GM12878 (cell line): ENCODE data around the gene DUOXA2. TPM values are rescaled to one million over a fixed set of nuclear protein-coding genes. Genes with fewer than 3 reads are reported as not detected.

Experiments used
- ATAC-seq: fragments of 200-7000 bp; cut with Tn5 transposase; 3 replicates; pipeline ENCODE4 v1.9.1; 2020; ENCODE audit warnings: mild to moderate bottlenecking, moderate library complexity
- BruUV-seq: library from RNA; stranded (reverse); fragments of 400-500 nt; replicated peaks from 2 replicates; lab custom pipeline; 2021; lab: Mats Ljungman, UMichigan
- CTCF ChIA-PET: fragments of 300-600 bp; sonication (Branson Sonifier 250); formaldehyde crosslinking; extraction: SDS; loops from one replicate; lab custom pipeline; 2021; ENCODE audit warnings: inconsistent platforms; lab: Yijun Ruan, JAX
- POLR2A ChIA-PET: fragments of 350-600 bp; formaldehyde crosslinking; extraction: SDS; loops from one replicate; lab custom pipeline; 2021; ENCODE audit warnings: inconsistent platforms; lab: Charles Lee
- RAD21 ChIA-PET: fragments of 300-600 bp; sonication (Branson Sonifier 250); formaldehyde crosslinking; loops from one replicate; lab custom pipeline; 2023; ENCODE audit warnings: antibody characterized with exemption; ENCODE audit not compliant: unreplicated experiment; lab: Charles Lee
- SMC1A ChIA-PET: fragments of 300-600 bp; sonication (Branson Sonifier 250); formaldehyde crosslinking; loops from one replicate; lab custom pipeline; 2023; ENCODE audit not compliant: unreplicated experiment, uncharacterized antibody; lab: Charles Lee
- DNase-seq: peaks from one replicate; pipeline ENCODE4 v3.0.0-alpha.2; 2011; ENCODE audit warnings: low read depth, low spot score
- FAIRE-seq: peaks from 3 replicates; lab custom pipeline; 2011; peaks lifted over from hg19 to GRCh38; lab: Jason Lieb, UNC
- H2AFZ ChIP-seq: 2 replicates; pipeline ENCODE4 v1.6.0; 2011; ENCODE audit warnings: low read depth, low read length, control low read depth; ENCODE audit not compliant: control insufficient read depth
- H3K27ac ChIP-seq: 2 replicates; pipeline ENCODE4 v1.5.1; 2011; ENCODE audit warnings: control low read depth; ENCODE audit not compliant: control insufficient read depth, insufficient read depth
- H3K27me3 ChIP-seq, 2 experiments: replicated peaks in 1 of 2; 2 replicates each; pipeline versions ENCODE4 v1.6.0 to v1.6.1; 2011; ENCODE audit warnings: low read length in 1 of 2; ENCODE audit not compliant: control insufficient read depth in 2 of 2, insufficient read depth in 2 of 2
- H3K36me3 ChIP-seq, 2 experiments: 2 replicates each; pipeline ENCODE4 v1.5.1; 2011; ENCODE audit warnings: low read length in 1 of 2; ENCODE audit not compliant: control insufficient read depth in 2 of 2, insufficient read depth in 2 of 2
- H3K4me1 ChIP-seq: 2 replicates; pipeline ENCODE4 v1.6.1; 2011; ENCODE audit warnings: mild to moderate bottlenecking, low read length, moderate library complexity, mixed read lengths; ENCODE audit not compliant: control insufficient read depth, insufficient read depth
- H3K4me2 ChIP-seq: 2 replicates; pipeline ENCODE4 v1.6.0; 2011; ENCODE audit warnings: control low read depth; ENCODE audit not compliant: control insufficient read depth, insufficient read depth
- H3K4me3 ChIP-seq: fragments of 200-600 bp; sonication (generic); 2 replicates; pipeline ENCODE4 v1.5.1; 2016
- H3K79me2 ChIP-seq: 2 replicates; pipeline ENCODE4 v1.6.0; 2011; ENCODE audit warnings: low read length; ENCODE audit not compliant: control insufficient read depth, insufficient read depth
- H3K9ac ChIP-seq: 2 replicates; pipeline ENCODE4 v1.8.0; 2011; ENCODE audit warnings: low read length, control low read depth, mixed read lengths; ENCODE audit not compliant: control insufficient read depth, insufficient read depth
- H3K9me3 ChIP-seq: replicated peaks from 3 replicates; pipeline ENCODE4 v1.5.1; 2011; ENCODE audit warnings: mild to moderate bottlenecking, low read length; ENCODE audit not compliant: control insufficient read depth, insufficient read depth
- H4K20me1 ChIP-seq: 2 replicates; pipeline ENCODE4 v1.6.0; 2011; ENCODE audit not compliant: control insufficient read depth, insufficient read depth
- BHLHE40 ChIP-seq, 2 experiments: fragments of 450-650 bp in 1 of 2; IDR thresholded peaks; 2 replicates each; pipeline ENCODE4 v1.6.1; 2011 to 2017; ENCODE audit warnings: low read depth in 2 of 2, borderline replicate concordance in 1 of 2, improper control_type of control experiment in 1 of 2, low read length in 1 of 2, mild to moderate bottlenecking in 1 of 2
- CBX5 ChIP-seq: sonication (generic); IDR thresholded peaks from 2 replicates; pipeline ENCODE4 v1.6.1; 2016; ENCODE audit warnings: low read depth, moderate library complexity, mild to moderate bottlenecking, inconsistent platforms
- CREM ChIP-seq: IDR thresholded peaks from 2 replicates; pipeline ENCODE4 v1.6.1; 2014; ENCODE audit warnings: antibody characterized with exemption, low read depth
- ELK1 ChIP-seq: IDR thresholded peaks from 2 replicates; pipeline ENCODE4 v1.6.1; 2012; ENCODE audit warnings: low read depth, low read length, improper control_type of control experiment
- HDGF ChIP-seq: fragments of 450-650 bp; IDR thresholded peaks from 2 replicates; pipeline ENCODE4 v1.6.1; 2016; ENCODE audit warnings: antibody characterized with exemption
- HSF1 ChIP-seq: fragments of 150-350 bp; IDR thresholded peaks from 2 replicates; pipeline ENCODE4 v1.6.1; 2014; ENCODE audit warnings: mild to moderate bottlenecking, low read depth, low read length
- MYB ChIP-seq: fragments of 150-350 bp; IDR thresholded peaks from 2 replicates; pipeline ENCODE4 v1.6.1; 2014; ENCODE audit warnings: mild to moderate bottlenecking, low read depth, low read length, borderline replicate concordance
- MYC ChIP-seq: IDR thresholded peaks from 2 replicates; pipeline ENCODE4 v1.6.1; 2011; ENCODE audit warnings: mild to moderate bottlenecking, low read length, moderate library complexity, inconsistent platforms; ENCODE audit not compliant: insufficient read depth, insufficient replicate concordance, insufficient read length, severe bottlenecking
- NBN ChIP-seq: fragments of 450-650 bp; IDR thresholded peaks from 2 replicates; pipeline ENCODE4 v1.6.1; 2016
- NFYA ChIP-seq: IDR thresholded peaks from 2 replicates; pipeline ENCODE4 v1.6.1; 2011; ENCODE audit warnings: low read depth, mild to moderate bottlenecking, low read length, improper control_type of control experiment, borderline replicate concordance
- POU2F2 ChIP-seq: IDR thresholded peaks from 3 replicates; pipeline ENCODE4 v1.6.1; 2011; ENCODE audit warnings: low read depth, mild to moderate bottlenecking, low read length, borderline replicate concordance
- RBBP5 ChIP-seq: fragments of 200-600 bp; sonication (generic); conservative IDR thresholded peaks from 2 replicates; pipeline ENCODE4 v1.6.1; 2016
- STAT1 ChIP-seq: fragments of 450-650 bp; conservative IDR thresholded peaks from 2 replicates; pipeline ENCODE4 v1.6.1; 2014; ENCODE audit warnings: antibody characterized with exemption, mild to moderate bottlenecking
- SUZ12 ChIP-seq: fragments of 200-600 bp; sonication (generic); IDR thresholded peaks from one replicate; pipeline ENCODE4 v1.6.1; 2018; ENCODE audit warnings: antibody characterized with exemption, mild to moderate bottlenecking; ENCODE audit not compliant: unreplicated experiment
- ZNF687 ChIP-seq: fragments of 450-650 bp; IDR thresholded peaks from 2 replicates; pipeline ENCODE4 v1.6.1; 2017; ENCODE audit warnings: mild to moderate bottlenecking, moderate library complexity
- WGBS: methylation state at CpG from one replicate; pipeline ENCODE4 v1.1.6; 2016; ENCODE audit warnings: low lambda C conversion rate; ENCODE audit not compliant: insufficient replicate concordance, insufficient coverage; ENCODE audit errors: missing lambda C conversion rate; 5-methylcytosine and 5-hydroxymethylcytosine counted together
- in situ Hi-C: fragments of 300-500 bp; cut with MboI; formaldehyde crosslinking; loops from 9 replicates; pipeline ENCODE4 v1.14.3; 2018; ENCODE audit warnings: mixed read lengths
- intact Hi-C: fragments of 100-400 bp; cut with micrococcal nuclease; formaldehyde crosslinking; loops from one replicate; pipeline ENCODE4 v1.14.2; 2022; ENCODE audit not compliant: unreplicated experiment
- polyA plus RNA-seq, 11 experiments: library from polyadenylated mRNA; depleted of rRNA in 4 of 11; unstranded in 6 of 11; stranded (reverse) in 5 of 11; fragments of >200 nt; fragmentation: Nextera tagmentation in 4 of 11; fragmentation: Illumina TruSeq in 1 of 11; extraction: Ambion mirVana in 4 of 11; extraction: Trizol in 1 of 11; gene quantifications; 1 replicate in 1 of 11; 2 replicates in 10 of 11; pipeline versions ENCODE4 v1.2.1 to v1.2.3, GENCODE V29; 2011 to 2016; ENCODE audit warnings: inconsistent platforms in 2 of 11, missing spikeins in 2 of 11, low read depth in 1 of 11
- total RNA-seq, 4 experiments: library from RNA; depleted of rRNA in 3 of 4; stranded (reverse); fragments of >200 nt in 3 of 4; fragmentation: Illumina TruSeq in 1 of 4; extraction: Trizol in 1 of 4; gene quantifications; 2 replicates each; pipeline versions ENCODE4 v1.2.1 to v1.2.3, GENCODE V29; 2013 to 2021

The DUOXA2 gene
- total and polyA plus RNA-seq, 10 of the 15 experiments (the other 5 are each of a cell fraction or from before 2014, with no cell fraction given), result not detected

GRCh38 chr15:45106002-45106790 lies 7.9 kb upstream of the DUOXA2 start:
- no peak overlapping the region for H3K4me2 ChIP-seq
- TF ChIP-seq ELK1 (no peak), CREM (no peak), NBN (no peak), MYB (no peak), HDGF (no peak), MYC (no peak), SUZ12 (no peak), CBX5 (no peak), STAT1 (no peak), RBBP5 (no peak), BHLHE40 (IDR thresholded peaks at IDR 0.05; ENCODE audit: borderline replicate concordance in 1 of 2, low read depth in 2 of 2, low read length in 1 of 2) (no peak), ZNF687 (no peak), NFYA (no peak), POU2F2 (no peak), HSF1 (no peak)
- no peaks in the 10 kb centered on the region for H3K36me3 ChIP-seq
- ChIA-PET RAD21 (interaction anchor here (2.2 kb wide), 1 partner anchor 12 kb away, joined by 6 read pairs; no protein-coding TSS in a partner anchor), POLR2A (no interaction called here), SMC1A (no interaction called here), CTCF (interaction anchor here (0.8 kb wide), 1 partner anchor 12 kb away, joined by 4 read pairs; no protein-coding TSS in a partner anchor)
- H3K9ac ChIP-seq, result no peak overlapping the region
- WGBS, result 46% methylated on average over 15 of the region's 15 CpGs
- in situ Hi-C loops, result no loop called here
- intact Hi-C loops, result no loop called here
- DNase-seq (no peak), ATAC-seq (no peak), FAIRE-seq (no peak)
- H3K27me3 ChIP-seq, result no peaks in the 10 kb centered on the region
- H3K27ac ChIP-seq, result no peak overlapping the region
- BruUV-seq, result no TSS peak
- H3K9me3 ChIP-seq, result no peaks in the 10 kb centered on the region
- no peaks in the 10 kb centered on the region for H3K79me2 ChIP-seq
- no peak overlapping the region for H3K4me3 ChIP-seq
- H2AFZ ChIP-seq, result no peak overlapping the region
- H4K20me1 ChIP-seq, result no peaks in the 10 kb centered on the region; the same call in 1 of the 2 replicates
- no peaks in the 10 kb centered on the region for H3K4me1 ChIP-seq
